GM19043 (cell line): ENCODE data around the gene LCN1.
"Not testable (repeated sequence)": the region's sequence is repeated elsewhere in the genome, so short reads cannot be mapped to it uniquely, and the experiment has no call there.

Source experiments
- ATAC-seq: cut with Tn5 transposase; IDR thresholded peaks from one replicate; pipeline ENCODE4 v1.9.1; 2021; ENCODE audit warnings: low read depth; ENCODE audit not compliant: unreplicated experiment

The LCN1 gene

GRCh38 chr9:135545646-135546176, 24.5 kb downstream of the LCN1 start, which contains the start of gene OBP2A:
Gene OBP2A, plus strand, starts transcription at chr9:135546126. Its CDS starts 55 bp downstream, at chr9:135546181.
- not testable (repeated sequence) for ATAC-seq

DNA sequence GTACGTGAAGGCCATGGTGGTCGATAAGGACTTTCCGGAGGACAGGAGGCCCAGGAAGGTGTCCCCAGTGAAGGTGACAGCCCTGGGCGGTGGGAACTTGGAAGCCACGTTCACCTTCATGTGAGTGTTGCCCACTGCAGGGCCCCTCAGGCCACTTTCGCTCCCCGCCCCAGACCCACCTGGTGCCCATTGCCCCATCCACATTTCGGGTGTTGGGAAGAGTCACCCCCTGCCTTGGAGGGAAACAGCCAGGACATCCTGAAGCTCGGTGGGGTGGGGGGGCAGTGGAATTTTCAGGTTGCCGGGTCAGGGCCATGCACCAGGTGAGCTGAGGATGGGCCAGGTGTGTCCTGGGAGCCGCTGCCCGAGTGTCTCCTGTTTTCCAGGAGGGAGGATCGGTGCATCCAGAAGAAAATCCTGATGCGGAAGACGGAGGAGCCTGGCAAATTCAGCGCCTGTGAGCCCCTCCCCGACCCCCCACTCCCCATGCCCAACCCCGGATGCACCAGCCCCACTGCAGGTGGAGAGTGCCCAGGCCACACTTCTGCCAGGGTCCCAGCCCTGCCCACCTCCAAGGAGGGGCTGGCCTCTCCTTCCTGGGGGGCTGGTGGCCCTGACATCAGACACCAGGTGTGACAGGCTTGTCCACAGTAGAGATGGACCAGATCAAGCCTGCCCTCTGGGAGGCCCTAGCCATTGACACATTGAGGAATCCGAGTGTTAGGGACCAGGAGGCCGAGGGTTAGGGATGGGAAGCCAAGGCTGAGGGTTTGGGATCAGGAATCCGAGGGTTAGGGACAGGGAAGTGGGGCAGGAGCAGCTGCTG, 25.8 kb downstream of the LCN1 start:
- ATAC-seq = not testable (repeated sequence)

- ATAC-seq = no peak
These were observed 26.8 kb downstream of the LCN1 start for GRCh38 chr9:135547756-135548736.

DNA sequence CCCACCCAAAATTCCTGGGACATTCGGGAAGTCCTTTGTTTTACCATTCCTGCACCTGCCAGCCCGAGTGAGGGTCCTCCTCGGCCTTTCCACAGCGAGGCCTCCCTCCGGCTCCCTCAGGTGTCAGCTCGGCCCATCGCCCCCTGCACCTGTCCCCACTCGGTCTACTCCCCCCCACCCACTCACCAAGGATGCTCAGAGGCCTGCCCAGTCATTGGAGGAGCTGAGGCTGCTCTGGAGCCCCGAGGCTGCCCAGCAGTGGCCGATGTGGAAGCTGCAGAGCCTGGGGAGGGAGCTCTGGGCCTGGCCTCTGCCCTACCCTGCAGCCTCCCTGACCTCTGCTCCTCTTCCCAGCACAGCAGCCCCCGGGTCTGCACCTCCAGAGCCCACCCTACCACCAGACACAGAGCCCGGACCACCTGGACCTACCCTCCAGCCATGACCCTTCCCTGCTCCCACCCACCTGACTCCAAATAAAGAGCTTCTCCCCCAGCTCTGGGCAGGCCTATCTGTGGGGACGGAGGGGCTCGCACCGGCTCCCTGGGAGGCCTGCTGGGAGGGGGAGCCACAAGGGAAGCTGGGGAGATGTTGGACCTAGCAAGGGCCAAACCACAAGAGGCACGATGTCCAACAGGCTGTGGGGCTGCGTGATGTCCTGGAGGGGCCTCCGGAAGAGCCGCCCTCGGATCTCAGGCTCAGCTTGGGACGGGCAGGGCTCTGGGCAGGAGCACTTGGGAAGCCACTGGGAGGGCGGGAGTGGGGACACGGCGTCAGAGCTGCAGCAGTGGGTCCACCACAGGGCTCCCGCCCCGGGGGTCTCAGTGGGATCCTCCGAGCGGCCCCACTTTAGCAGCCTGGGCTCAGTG, 28.5 kb downstream of the LCN1 start:
- ATAC-seq = not testable (repeated sequence)

DNA sequence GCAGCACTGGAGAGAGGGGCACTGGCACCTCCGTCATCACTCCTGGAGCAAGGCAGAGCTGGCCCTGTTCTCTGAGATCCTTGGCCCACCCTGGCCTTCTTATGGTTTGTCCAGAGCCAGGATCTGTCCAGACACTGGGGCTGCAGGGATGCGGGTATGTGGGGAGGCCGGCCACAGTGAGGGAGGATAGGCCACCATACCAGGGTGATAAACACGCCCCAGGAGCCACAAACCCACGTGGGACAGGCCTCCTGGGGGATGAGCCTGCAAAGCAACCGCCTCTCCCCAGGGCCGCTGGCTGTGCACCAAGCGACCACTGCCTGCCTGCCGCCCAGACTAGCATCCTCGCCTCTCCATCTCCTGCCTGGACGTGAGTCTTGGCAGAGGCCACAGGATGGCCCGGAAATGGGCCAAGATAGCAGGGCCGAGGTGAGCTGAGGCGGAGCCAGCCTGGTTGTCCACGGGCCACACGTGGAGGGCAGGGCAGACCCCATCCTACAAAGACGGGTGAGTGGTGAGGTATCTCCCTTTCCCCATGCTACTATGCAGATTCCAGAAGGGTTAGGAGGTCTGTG, 29.2 kb downstream of the LCN1 start:
- no peak for ATAC-seq

DNA sequence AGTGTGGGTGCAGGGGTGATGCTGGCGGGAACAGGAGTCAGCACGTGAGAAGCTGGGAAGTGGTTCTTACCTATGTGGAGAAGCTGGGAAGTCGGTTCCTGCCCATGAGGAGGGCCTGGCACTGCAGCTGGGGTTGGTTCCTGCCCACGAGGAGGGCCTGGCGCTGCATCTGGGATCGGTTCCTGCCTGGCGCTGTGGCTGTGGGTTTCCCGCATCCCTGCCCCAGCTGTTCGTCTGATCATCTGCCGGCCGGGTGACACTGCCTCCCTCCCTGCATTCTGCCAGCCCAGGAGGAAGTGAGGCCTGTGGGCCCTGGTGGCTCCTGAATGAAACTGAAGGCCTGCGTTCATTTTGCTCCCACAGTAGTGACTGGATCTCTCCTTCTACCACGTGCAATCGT, 29.8 kb downstream of the LCN1 start:
- no peak for ATAC-seq

DNA sequence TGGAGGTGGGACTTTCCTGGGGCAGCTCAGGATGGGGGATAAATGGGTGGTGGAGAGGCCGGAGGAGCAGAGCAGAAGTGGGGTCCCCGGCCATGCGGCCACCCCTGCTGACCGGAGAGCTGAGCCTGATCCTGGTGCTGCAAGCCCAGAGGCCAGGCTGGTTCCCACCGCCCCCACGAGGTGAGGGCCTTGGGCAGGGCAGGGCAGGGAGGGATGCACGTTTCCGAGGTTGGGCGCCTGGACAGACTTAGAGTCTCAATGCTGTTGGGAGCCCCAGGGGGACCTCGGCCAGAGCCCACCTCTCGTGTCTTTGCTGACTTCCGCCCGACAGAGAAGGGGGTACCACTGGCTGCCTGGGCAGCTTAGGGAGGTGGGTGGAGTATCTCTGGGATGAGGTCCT, 30.2 kb downstream of the LCN1 start:
- ATAC-seq = no peak

- no peak for ATAC-seq
These were observed 30.9 kb downstream of the LCN1 start for GRCh38 chr9:135552021-135552697.

GRCh38 chr9:135552698-135553171, 31.5 kb downstream of the LCN1 start:
- ATAC-seq = no peak

GRCh38 chr9:135554718-135555117, 33.5 kb downstream of the LCN1 start:
- no peak for ATAC-seq

- ATAC-seq = no peak
These were observed 34.0 kb downstream of the LCN1 start for GRCh38 chr9:135555203-135555602.

GRCh38 chr9:135555910-135556309, 34.7 kb downstream of the LCN1 start:
- ATAC-seq = no peak

GRCh38 chr9:135559606-135560005, 38.4 kb downstream of the LCN1 start:
- ATAC-seq = no peak

GRCh38 chr9:135561391-135562234, 40.4 kb downstream of the LCN1 start, which contains the start of gene PAEP:
Gene PAEP, plus strand, starts transcription at chr9:135561756.
- ATAC-seq = no peak

- no peak for ATAC-seq
These were observed 41.0 kb downstream of the LCN1 start for GRCh38 chr9:135562235-135562745.

DNA sequence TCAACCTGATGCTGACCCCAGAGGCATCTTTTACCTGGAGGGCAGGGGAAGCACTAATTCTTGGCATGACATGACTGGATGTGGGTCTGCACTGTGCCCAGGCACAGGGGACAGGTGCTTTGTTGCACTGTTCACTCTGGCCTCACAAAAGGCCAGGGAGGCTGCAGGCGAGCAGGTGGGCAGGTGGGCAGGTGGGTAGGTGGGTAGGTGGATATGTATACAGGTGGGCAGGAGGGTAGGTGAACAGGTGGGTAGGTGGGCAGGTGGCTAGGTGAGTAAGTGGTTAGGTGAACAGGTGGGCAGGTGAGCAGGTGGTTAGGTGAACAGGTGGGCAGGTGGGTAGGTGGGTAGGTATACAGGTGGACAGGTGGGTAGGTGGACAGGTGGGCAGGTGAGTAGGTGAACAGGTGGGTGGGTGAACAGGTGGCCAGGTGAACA, 41.8 kb downstream of the LCN1 start:
- ATAC-seq = no peak

DNA sequence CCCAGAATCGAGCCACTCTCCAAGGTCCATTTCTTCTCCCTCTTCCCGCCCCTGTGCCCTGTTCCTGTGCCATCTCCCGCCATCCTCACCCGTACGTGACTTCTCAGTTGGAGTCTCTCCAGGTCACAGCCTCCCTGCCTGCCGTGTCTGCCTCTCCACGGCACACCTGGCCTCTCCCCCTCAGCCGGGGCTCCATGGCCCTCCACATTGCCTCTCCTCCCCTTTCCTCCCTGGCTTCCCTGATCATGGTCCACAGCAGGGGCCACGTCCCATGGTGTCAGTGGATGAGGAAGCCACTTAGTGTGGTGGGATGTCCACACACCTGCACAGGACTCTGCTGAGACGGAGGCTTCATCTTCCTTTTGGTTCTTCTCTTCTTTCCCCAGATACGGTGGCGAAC, 42.6 kb downstream of the LCN1 start:
- no peak for ATAC-seq

DNA sequence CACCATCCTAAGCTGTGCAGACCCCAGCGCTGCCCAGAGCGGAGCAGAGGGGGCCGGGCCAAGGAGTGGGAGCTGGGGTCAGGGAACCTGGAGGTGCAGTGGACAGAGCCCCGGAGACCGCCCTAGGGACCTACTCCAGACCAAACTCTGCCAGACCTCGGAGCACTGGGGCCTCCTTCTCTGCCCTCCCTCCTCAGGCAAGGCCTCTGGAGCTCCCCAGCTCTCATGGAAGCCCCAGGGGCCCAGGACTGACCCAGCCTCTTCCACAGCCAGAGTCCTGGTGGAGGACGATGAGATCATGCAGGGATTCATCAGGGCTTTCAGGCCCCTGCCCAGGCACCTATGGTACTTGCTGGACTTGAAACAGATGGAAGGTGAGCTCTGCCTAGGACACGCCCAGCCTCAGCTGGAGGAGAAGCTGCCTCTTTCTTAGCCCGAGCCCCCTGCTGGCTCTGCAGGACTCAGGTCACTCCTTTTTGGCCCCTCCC, 43.9 kb downstream of the LCN1 start:
- ATAC-seq = no peak
